HepG2 (cell line): ENCODE results near the gene TAF8.

Experiments used
- KDM5A ChIP-seq: fragments of 200-600 bp; sonication (generic); IDR thresholded peaks from 2 replicates; pipeline ENCODE4 v1.7.0; 2018; ENCODE audit warnings: antibody characterized with exemption, mild to moderate bottlenecking, low read length, borderline replicate concordance
- KLF16 ChIP-seq, 2 experiments: sonication (generic) in 1 of 2; formaldehyde crosslinking in 1 of 2; IDR thresholded peaks; 2 replicates each; pipeline versions ENCODE4 v1.6.1 to v1.8.0; 2016 to 2023; ENCODE audit warnings: missing genetic modification reagents in 2 of 2, missing compliant biosample characterization in 1 of 2
- RFX1 ChIP-seq: fragments of 450-650 bp; IDR thresholded peaks from 2 replicates; pipeline ENCODE4 v1.6.1; 2017
- SAP130 ChIP-seq: IDR thresholded peaks from 2 replicates; pipeline ENCODE4 v1.6.1; 2016; ENCODE audit warnings: low read depth
- TCF7 ChIP-seq: sonication (generic); IDR thresholded peaks from 2 replicates; pipeline ENCODE4 v1.6.1; 2016; ENCODE audit warnings: antibody characterized with exemption, low read depth
- TF ChIP-seq, protein P1 (sequence below): sonication (generic); formaldehyde crosslinking; IDR thresholded peaks from 2 replicates; pipeline ENCODE4 v1.8.1; 2023; ENCODE audit warnings: missing genetic modification reagents, inconsistent platforms, borderline replicate concordance
- TF ChIP-seq, protein P2 (sequence below): sonication (generic); formaldehyde crosslinking; IDR thresholded peaks from 2 replicates; pipeline ENCODE4 v1.5.0; 2020; ENCODE audit warnings: mild to moderate bottlenecking, missing genetic modification reagents, moderate library complexity

DNA sequence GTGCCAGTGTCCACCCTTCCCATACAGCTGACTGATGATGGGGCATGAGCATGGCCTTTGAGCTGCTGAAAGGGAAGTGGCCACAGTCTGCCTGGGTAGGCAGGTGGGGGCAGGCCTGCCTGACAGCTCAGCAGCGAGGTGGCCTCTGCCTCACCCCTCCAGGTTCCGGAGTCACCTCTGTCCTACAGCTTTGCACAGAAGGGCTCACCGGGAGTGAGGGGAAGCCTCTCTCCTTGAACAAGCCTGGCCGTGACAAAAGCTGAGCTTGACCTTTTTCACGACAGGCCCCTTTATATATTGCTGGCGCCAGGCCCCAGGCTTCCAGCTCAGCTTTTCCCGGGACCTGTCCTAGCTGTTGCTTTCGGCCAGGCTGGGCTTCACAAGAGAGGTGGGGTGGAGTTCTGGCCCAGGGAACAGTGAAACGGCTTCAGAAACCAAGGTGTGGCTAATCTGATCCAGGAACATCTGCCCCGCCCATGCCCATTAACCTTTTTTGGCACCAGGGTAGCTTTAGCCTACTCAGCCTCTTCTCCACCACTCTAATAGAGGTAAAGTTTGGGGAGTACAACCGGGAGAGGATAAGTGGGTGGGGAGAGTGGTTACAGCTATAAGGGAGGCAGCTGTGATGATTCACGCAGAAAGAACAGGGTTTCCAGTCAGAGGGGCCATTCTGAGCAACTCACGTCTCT is 49.2 kb downstream of the TAF8 start:
- TF ChIP-seq SAP130 (CRISPR knock-in tag) (peak; percentile 84), KLF16 (CRISPR knock-in tag; IDR thresholded peaks at IDR 0.05) (no peak), KDM5A (no peak), RFX1 (no peak), TCF7 (no peak)
- TF ChIP-seq, protein P1, sequence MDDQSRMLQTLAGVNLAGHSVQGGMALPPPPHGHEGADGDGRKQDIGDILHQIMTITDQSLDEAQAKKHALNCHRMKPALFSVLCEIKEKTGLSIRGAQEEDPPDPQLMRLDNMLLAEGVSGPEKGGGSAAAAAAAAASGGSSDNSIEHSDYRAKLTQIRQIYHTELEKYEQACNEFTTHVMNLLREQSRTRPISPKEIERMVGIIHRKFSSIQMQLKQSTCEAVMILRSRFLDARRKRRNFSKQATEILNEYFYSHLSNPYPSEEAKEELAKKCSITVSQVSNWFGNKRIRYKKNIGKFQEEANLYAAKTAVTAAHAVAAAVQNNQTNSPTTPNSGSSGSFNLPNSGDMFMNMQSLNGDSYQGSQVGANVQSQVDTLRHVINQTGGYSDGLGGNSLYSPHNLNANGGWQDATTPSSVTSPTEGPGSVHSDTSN (CRISPR knock-in tag): no peak
- TF ChIP-seq, protein P2, sequence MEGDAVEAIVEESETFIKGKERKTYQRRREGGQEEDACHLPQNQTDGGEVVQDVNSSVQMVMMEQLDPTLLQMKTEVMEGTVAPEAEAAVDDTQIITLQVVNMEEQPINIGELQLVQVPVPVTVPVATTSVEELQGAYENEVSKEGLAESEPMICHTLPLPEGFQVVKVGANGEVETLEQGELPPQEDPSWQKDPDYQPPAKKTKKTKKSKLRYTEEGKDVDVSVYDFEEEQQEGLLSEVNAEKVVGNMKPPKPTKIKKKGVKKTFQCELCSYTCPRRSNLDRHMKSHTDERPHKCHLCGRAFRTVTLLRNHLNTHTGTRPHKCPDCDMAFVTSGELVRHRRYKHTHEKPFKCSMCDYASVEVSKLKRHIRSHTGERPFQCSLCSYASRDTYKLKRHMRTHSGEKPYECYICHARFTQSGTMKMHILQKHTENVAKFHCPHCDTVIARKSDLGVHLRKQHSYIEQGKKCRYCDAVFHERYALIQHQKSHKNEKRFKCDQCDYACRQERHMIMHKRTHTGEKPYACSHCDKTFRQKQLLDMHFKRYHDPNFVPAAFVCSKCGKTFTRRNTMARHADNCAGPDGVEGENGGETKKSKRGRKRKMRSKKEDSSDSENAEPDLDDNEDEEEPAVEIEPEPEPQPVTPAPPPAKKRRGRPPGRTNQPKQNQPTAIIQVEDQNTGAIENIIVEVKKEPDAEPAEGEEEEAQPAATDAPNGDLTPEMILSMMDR (CRISPR knock-in tag): peak; percentile 52
